Thyroid gland (tissue), 4 donors: ENCODE measurements around the gene ARHGAP24. TPM values are rescaled to one million over a fixed set of nuclear protein-coding genes. Genes with fewer than 3 reads are reported as not detected.

Experiments used
- DNase-seq, 2 donors: peaks; one replicate each; pipeline ENCODE4 v3.0.0-alpha.2; 2019
- H3K27ac ChIP-seq, 3 donors: fragments of 200-600 bp; sonication (generic); 1 replicate in 2 of 3; 2 replicates in 1 of 3; pipeline ENCODE4 v1.5.1; 2016 to 2019; ENCODE audit warnings: mild to moderate bottlenecking in 1 of 3, moderate library complexity in 1 of 3
- H3K27me3 ChIP-seq: fragments of 200-600 bp; sonication (generic); one replicate; pipeline ENCODE4 v1.5.1; 2019
- H3K36me3 ChIP-seq, 2 donors: fragments of 200-600 bp; sonication (generic); one replicate each; pipeline ENCODE4 v1.5.1; 2016 to 2019
- H3K4me1 ChIP-seq, 2 donors: fragments of 200-600 bp; sonication (generic); one replicate each; pipeline ENCODE4 v1.5.1; 2017 to 2019
- H3K4me3 ChIP-seq, 3 donors: fragments of 200-600 bp; sonication (generic); replicated peaks in 1 of 3; 1 replicate in 2 of 3; 2 replicates in 1 of 3; pipeline ENCODE4 v1.5.1; 2016; ENCODE audit warnings: mild to moderate bottlenecking in 1 of 3
- H3K9me3 ChIP-seq: fragments of 200-600 bp; sonication (generic); one replicate; pipeline ENCODE4 v1.5.1; 2017
- POLR2A ChIP-seq, 2 donors: fragments of 450-650 bp; IDR thresholded peaks; one replicate each; pipeline ENCODE4 v1.6.1; 2017; ENCODE audit warnings: antibody characterized with exemption in 2 of 2, mild to moderate bottlenecking in 2 of 2, moderate library complexity in 1 of 2
- WGBS, 2 donors: methylation state at CpG; one replicate each; pipeline ENCODE4 v1.1.5; 2017; 5-methylcytosine and 5-hydroxymethylcytosine counted together
- intact Hi-C: fragments of 100-400 bp; cut with DNase I; formaldehyde crosslinking; loops from one replicate; pipeline ENCODE4 v1.15.1; 2023
- total RNA-seq, 4 donors: library from RNA; depleted of rRNA; stranded (reverse); fragments of >200 nt; gene quantifications; one replicate each; pipeline ENCODE4 v1.2.3, GENCODE V29; 2016
- TF ChIP-seq, protein P1 (sequence below), 6 experiments: fragments of 200-600 bp in 3 of 6; fragments of 450-650 bp in 3 of 6; sonication (generic) in 3 of 6; IDR thresholded peaks; one replicate each; pipeline ENCODE4 v1.5.1; 2016 to 2019; ENCODE audit warnings: antibody characterized with exemption in 6 of 6, mild to moderate bottlenecking in 2 of 6, inconsistent platforms in 1 of 6, moderate library complexity in 1 of 6

ARHGAP24 gene
- total RNA-seq, 4 donors from 2014 or later = 20.8 to 70.3 (median 52.4) TPM

DNA sequence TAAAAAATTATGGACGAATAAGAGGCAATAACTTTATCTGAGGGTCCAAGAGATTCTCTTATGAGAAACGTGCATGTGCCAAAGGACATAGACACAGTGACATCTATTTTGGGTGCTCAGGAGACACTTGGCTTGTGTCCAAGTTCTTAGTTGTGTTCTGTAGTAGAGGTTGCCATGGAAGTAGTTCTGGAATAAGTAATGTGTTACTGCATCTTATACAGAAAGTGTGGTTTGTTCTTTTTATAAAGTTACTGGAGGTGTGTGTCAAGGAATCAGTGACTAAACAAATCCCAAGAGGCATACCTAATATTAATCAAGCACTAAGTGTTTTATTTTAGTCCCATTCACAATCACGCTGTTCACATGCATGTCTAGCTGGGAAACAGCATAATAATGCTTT lies 305.7 kb downstream of the ARHGAP24 start:
- Histone ChIP-seq H3K4me3 (no peak overlapping the region), H3K36me3 (no peaks in the 10 kb centered on the region), H3K9me3 (no peaks in the 10 kb centered on the region), H3K27ac (no peak overlapping the region), H3K27me3 (no peaks in the 10 kb centered on the region), H3K4me1 (no peaks in the 10 kb centered on the region)
- 66 to 82% methylated on average over 3 of the region's 3 CpGs for WGBS, 2 donors
- TF ChIP-seq POLR2A (IDR thresholded peaks at IDR 0.05) = no peak
- TF ChIP-seq, protein P1, sequence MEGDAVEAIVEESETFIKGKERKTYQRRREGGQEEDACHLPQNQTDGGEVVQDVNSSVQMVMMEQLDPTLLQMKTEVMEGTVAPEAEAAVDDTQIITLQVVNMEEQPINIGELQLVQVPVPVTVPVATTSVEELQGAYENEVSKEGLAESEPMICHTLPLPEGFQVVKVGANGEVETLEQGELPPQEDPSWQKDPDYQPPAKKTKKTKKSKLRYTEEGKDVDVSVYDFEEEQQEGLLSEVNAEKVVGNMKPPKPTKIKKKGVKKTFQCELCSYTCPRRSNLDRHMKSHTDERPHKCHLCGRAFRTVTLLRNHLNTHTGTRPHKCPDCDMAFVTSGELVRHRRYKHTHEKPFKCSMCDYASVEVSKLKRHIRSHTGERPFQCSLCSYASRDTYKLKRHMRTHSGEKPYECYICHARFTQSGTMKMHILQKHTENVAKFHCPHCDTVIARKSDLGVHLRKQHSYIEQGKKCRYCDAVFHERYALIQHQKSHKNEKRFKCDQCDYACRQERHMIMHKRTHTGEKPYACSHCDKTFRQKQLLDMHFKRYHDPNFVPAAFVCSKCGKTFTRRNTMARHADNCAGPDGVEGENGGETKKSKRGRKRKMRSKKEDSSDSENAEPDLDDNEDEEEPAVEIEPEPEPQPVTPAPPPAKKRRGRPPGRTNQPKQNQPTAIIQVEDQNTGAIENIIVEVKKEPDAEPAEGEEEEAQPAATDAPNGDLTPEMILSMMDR (IDR thresholded peaks at IDR 0.05) = no peak
- intact Hi-C loops = no loop called here
- DNase-seq = no peak

- WGBS, 2 donors = 68 to 82% methylated on average over 2 of the region's 2 CpGs
- no peaks in the 10 kb centered on the region for H3K4me1 ChIP-seq
- DNase-seq = no peak
- no peaks in the 10 kb centered on the region for H3K36me3 ChIP-seq
- no peaks in the 10 kb centered on the region for H3K9me3 ChIP-seq
- intact Hi-C loops = no loop called here
- no peak for TF ChIP-seq POLR2A (IDR thresholded peaks at IDR 0.05)
- TF ChIP-seq, protein P1 (IDR thresholded peaks at IDR 0.05) = no peak
- H3K27me3 ChIP-seq = no peaks in the 10 kb centered on the region
- H3K27ac ChIP-seq = no peak overlapping the region
- H3K4me3 ChIP-seq = no peak overlapping the region
These were observed 308.5 kb downstream of the ARHGAP24 start for GRCh38 chr4:85783483-85783882.

- WGBS, 2 donors = 76 to 90% methylated on average over 1 of the region's 1 CpG
- Histone ChIP-seq H3K4me3 (no peak overlapping the region), H3K36me3 (no peaks in the 10 kb centered on the region), H3K4me1 (no peaks in the 10 kb centered on the region), H3K27me3 (no peaks in the 10 kb centered on the region), H3K27ac (no peak overlapping the region), H3K9me3 (no peaks in the 10 kb centered on the region)
- no peak for TF ChIP-seq POLR2A (IDR thresholded peaks at IDR 0.05)
- TF ChIP-seq, protein P1 (IDR thresholded peaks at IDR 0.05) = no peak
- DNase-seq = no peak
- intact Hi-C loops = no loop called here
These were observed 308.9 kb downstream of the ARHGAP24 start for GRCh38 chr4:85783900-85784299.

- Histone ChIP-seq H3K36me3 (no peaks in the 10 kb centered on the region), H3K4me1 (no peaks in the 10 kb centered on the region), H3K27me3 (no peaks in the 10 kb centered on the region), H3K4me3 (no peak overlapping the region), H3K27ac (no peak overlapping the region), H3K9me3 (no peaks in the 10 kb centered on the region)
- DNase-seq = no peak
- intact Hi-C loops = no loop called here
- 84 to 93% methylated on average over 3 of the region's 3 CpGs for WGBS, 2 donors
- TF ChIP-seq, protein P1 (IDR thresholded peaks at IDR 0.05) = no peak
- no peak for TF ChIP-seq POLR2A (IDR thresholded peaks at IDR 0.05)
These were observed 309.4 kb downstream of the ARHGAP24 start for GRCh38 chr4:85784348-85784747.

GRCh38 chr4:85784947-85785346 lies 310.0 kb downstream of the ARHGAP24 start:
- H3K27ac ChIP-seq = no peak overlapping the region
- intact Hi-C loops = no loop called here

More at GRCh38 chr4:85784947-85785346, 310.0 kb downstream of the ARHGAP24 start:
- DNase-seq = no peak
- Histone ChIP-seq H3K4me3 (no peak overlapping the region), H3K36me3 (no peaks in the 10 kb centered on the region), H3K4me1 (no peaks in the 10 kb centered on the region), H3K9me3 (no peaks in the 10 kb centered on the region), H3K27me3 (no peaks in the 10 kb centered on the region)
- TF ChIP-seq POLR2A (IDR thresholded peaks at IDR 0.05) = no peak
- TF ChIP-seq, protein P1 (IDR thresholded peaks at IDR 0.05) = no peak
- WGBS, 2 donors = 89 to 95% methylated on average over 1 of the region's 1 CpG
